Activated T-cell treated with anti-CD3 and anti-CD28 coated beads, Interleukin-2, amount 50 U/mL, for 24 hours (primary cell): Measurements from ENCODE around the gene PLD1.
"Not testable (repeated sequence)": the region's sequence is repeated elsewhere in the genome, so short reads cannot be mapped to it uniquely, and the experiment has no call there.

Source experiments
- DNase-seq: peaks from one replicate; pipeline ENCODE4 v3.0.0-alpha.2; 2020
- H3K27ac Mint-ChIP-seq: 2 replicates; pipeline ENCODE4 v1.8.0; 2020; ENCODE audit warnings: mild to moderate bottlenecking, mixed read lengths
- H3K27me3 Mint-ChIP-seq: 2 replicates; pipeline ENCODE4 v1.8.0; 2020; ENCODE audit warnings: mixed read lengths
- H3K36me3 Mint-ChIP-seq: 2 replicates; pipeline ENCODE4 v1.8.0; 2020; ENCODE audit warnings: low read depth, mixed read lengths
- H3K4me1 Mint-ChIP-seq: 2 replicates; pipeline ENCODE4 v1.8.0; 2020; ENCODE audit warnings: low read depth, mixed read lengths
- H3K4me3 Mint-ChIP-seq: 2 replicates; pipeline ENCODE4 v1.8.0; 2020; ENCODE audit warnings: mild to moderate bottlenecking, moderate library complexity, mixed read lengths
- H3K9me3 Mint-ChIP-seq: 2 replicates; pipeline ENCODE4 v1.8.0; 2020; ENCODE audit warnings: mixed read lengths

PLD1 gene

GRCh38 chr3:171643681-171644080 lies 166.6 kb downstream of the PLD1 start:
- Mint-ChIP-seq H3K36me3 (no peaks in the 10 kb centered on the region), H3K27ac (no peak overlapping the region), H3K4me3 (no peak overlapping the region), H3K27me3 (no peaks in the 10 kb centered on the region), H3K4me1 (no peaks in the 10 kb centered on the region), H3K9me3 (no peaks in the 10 kb centered on the region)
- no peak for DNase-seq

- Mint-ChIP-seq H3K4me1 (no peaks in the 10 kb centered on the region), H3K9me3 (no peaks in the 10 kb centered on the region), H3K36me3 (no peaks in the 10 kb centered on the region), H3K27ac (no peak overlapping the region), H3K27me3 (no peaks in the 10 kb centered on the region), H3K4me3 (no peak overlapping the region)
- DNase-seq: no peak
These were observed 167.2 kb downstream of the PLD1 start for GRCh38 chr3:171643033-171643432.

GRCh38 chr3:171640520-171641412 lies 169.5 kb downstream of the PLD1 start:
- Mint-ChIP-seq H3K9me3 (no peaks in the 10 kb centered on the region), H3K27ac (no peak overlapping the region), H3K27me3 (no peaks in the 10 kb centered on the region), H3K4me1 (no peaks in the 10 kb centered on the region), H3K36me3 (no peaks in the 10 kb centered on the region), H3K4me3 (no peak overlapping the region)
- no peak for DNase-seq

GRCh38 chr3:171636666-171637065 lies 173.6 kb downstream of the PLD1 start:
- no peaks in the 10 kb centered on the region for H3K4me1 Mint-ChIP-seq
- no peak overlapping the region for H3K27ac Mint-ChIP-seq
- H3K27me3 Mint-ChIP-seq: no peaks in the 10 kb centered on the region
- no peaks in the 10 kb centered on the region for H3K36me3 Mint-ChIP-seq
- H3K4me3 Mint-ChIP-seq: no peak overlapping the region
- no peaks in the 10 kb centered on the region for H3K9me3 Mint-ChIP-seq
- DNase-seq: no peak

GRCh38 chr3:171632766-171633165 lies 177.5 kb downstream of the PLD1 start:
- no peak for DNase-seq
- Mint-ChIP-seq H3K36me3 (no peaks in the 10 kb centered on the region), H3K4me3 (no peak overlapping the region), H3K27me3 (no peaks in the 10 kb centered on the region), H3K27ac (no peak overlapping the region), H3K4me1 (no peaks in the 10 kb centered on the region), H3K9me3 (peaks cover 2% of the 10 kb centered on the region)

GRCh38 chr3:171626799-171627198 lies 183.5 kb downstream of the PLD1 start:
- DNase-seq, H3K27me3 Mint-ChIP-seq, H3K36me3 Mint-ChIP-seq, H3K4me1 Mint-ChIP-seq, H3K27ac Mint-ChIP-seq, H3K4me3 Mint-ChIP-seq: not testable (repeated sequence)
- peaks cover 10% of the 10 kb centered on the region for H3K9me3 Mint-ChIP-seq

GRCh38 chr3:171622126-171622525 lies 188.2 kb downstream of the PLD1 start:
- Mint-ChIP-seq H3K27me3 (peaks cover 4% of the 10 kb centered on the region), H3K4me3 (no peak overlapping the region), H3K9me3 (peaks cover 8% of the 10 kb centered on the region), H3K36me3 (no peaks in the 10 kb centered on the region), H3K4me1 (no peaks in the 10 kb centered on the region), H3K27ac (no peak overlapping the region)
- no peak for DNase-seq

GRCh38 chr3:171620825-171621434 lies 189.4 kb downstream of the PLD1 start:
- Mint-ChIP-seq H3K27ac (no peak overlapping the region), H3K4me3 (no peak overlapping the region), H3K27me3 (peaks cover 4% of the 10 kb centered on the region), H3K36me3 (no peaks in the 10 kb centered on the region), H3K9me3 (peaks cover 7% of the 10 kb centered on the region), H3K4me1 (no peaks in the 10 kb centered on the region)
- DNase-seq: no peak

GRCh38 chr3:171616798-171617197 lies 193.5 kb downstream of the PLD1 start:
- DNase-seq: no peak
- no peak overlapping the region for H3K27ac Mint-ChIP-seq
- H3K4me1 Mint-ChIP-seq: no peaks in the 10 kb centered on the region
- H3K27me3 Mint-ChIP-seq: peaks cover 4% of the 10 kb centered on the region
- H3K36me3 Mint-ChIP-seq: no peaks in the 10 kb centered on the region
- H3K4me3 Mint-ChIP-seq: no peak overlapping the region
- no peaks in the 10 kb centered on the region for H3K9me3 Mint-ChIP-seq

GRCh38 chr3:171615686-171616085 lies 194.6 kb downstream of the PLD1 start:
- no peaks in the 10 kb centered on the region for H3K36me3 Mint-ChIP-seq
- no peaks in the 10 kb centered on the region for H3K9me3 Mint-ChIP-seq
- no peak overlapping the region for H3K4me3 Mint-ChIP-seq
- DNase-seq: no peak
- H3K27ac Mint-ChIP-seq: no peak overlapping the region
- no peaks in the 10 kb centered on the region for H3K4me1 Mint-ChIP-seq
- no peaks in the 10 kb centered on the region for H3K27me3 Mint-ChIP-seq

- Mint-ChIP-seq H3K4me1 (no peaks in the 10 kb centered on the region), H3K27ac (no peak overlapping the region), H3K4me3 (no peak overlapping the region), H3K27me3 (no peaks in the 10 kb centered on the region), H3K36me3 (no peaks in the 10 kb centered on the region), H3K9me3 (no peaks in the 10 kb centered on the region)
- no peak for DNase-seq
These were observed 195.0 kb downstream of the PLD1 start for GRCh38 chr3:171615281-171615680.

GRCh38 chr3:171614318-171614921 lies 195.9 kb downstream of the PLD1 start:
- Mint-ChIP-seq H3K27me3 (no peaks in the 10 kb centered on the region), H3K4me3 (no peak overlapping the region), H3K9me3 (no peaks in the 10 kb centered on the region), H3K4me1 (no peaks in the 10 kb centered on the region), H3K27ac (no peak overlapping the region), H3K36me3 (no peaks in the 10 kb centered on the region)
- DNase-seq: no peak

- no peaks in the 10 kb centered on the region for H3K27me3 Mint-ChIP-seq
These were observed 202.8 kb downstream of the PLD1 start for GRCh38 chr3:171607452-171607851.

GRCh38 chr3:171606151-171606751 lies 204.0 kb downstream of the PLD1 start:
- H3K36me3 Mint-ChIP-seq: no peaks in the 10 kb centered on the region
- no peak overlapping the region for H3K4me3 Mint-ChIP-seq
- H3K27ac Mint-ChIP-seq: no peak overlapping the region
- H3K9me3 Mint-ChIP-seq: no peaks in the 10 kb centered on the region
- no peaks in the 10 kb centered on the region for H3K4me1 Mint-ChIP-seq
- no peaks in the 10 kb centered on the region for H3K27me3 Mint-ChIP-seq
- DNase-seq: no peak

More at GRCh38 chr3:171607452-171607851, 202.8 kb downstream of the PLD1 start:
- Mint-ChIP-seq H3K9me3 (no peaks in the 10 kb centered on the region), H3K27ac (no peak overlapping the region), H3K4me1 (no peaks in the 10 kb centered on the region), H3K36me3 (no peaks in the 10 kb centered on the region), H3K4me3 (no peak overlapping the region)
- no peak for DNase-seq

GRCh38 chr3:171604370-171604769 lies 205.9 kb downstream of the PLD1 start:
- no peak for DNase-seq
- Mint-ChIP-seq H3K36me3 (no peaks in the 10 kb centered on the region), H3K27me3 (no peaks in the 10 kb centered on the region), H3K4me3 (no peak overlapping the region), H3K27ac (no peak overlapping the region), H3K9me3 (no peaks in the 10 kb centered on the region), H3K4me1 (no peaks in the 10 kb centered on the region)
